Measurements from ENCODE around the gene MRPS7. TPM values are rescaled to one million over a fixed set of nuclear protein-coding genes. Genes with fewer than 3 reads are reported as not detected.
A peak's percentile ranks its signal among the peaks of the same experiment; 100 is the strongest.
"Not testable (repeated sequence)": the region's sequence is repeated elsewhere in the genome, so short reads cannot be mapped to it uniquely, and the experiment has no call there.

The MRPS7 gene
- polyA plus RNA-seq, 1 experiment: 69.1 TPM

DNA sequence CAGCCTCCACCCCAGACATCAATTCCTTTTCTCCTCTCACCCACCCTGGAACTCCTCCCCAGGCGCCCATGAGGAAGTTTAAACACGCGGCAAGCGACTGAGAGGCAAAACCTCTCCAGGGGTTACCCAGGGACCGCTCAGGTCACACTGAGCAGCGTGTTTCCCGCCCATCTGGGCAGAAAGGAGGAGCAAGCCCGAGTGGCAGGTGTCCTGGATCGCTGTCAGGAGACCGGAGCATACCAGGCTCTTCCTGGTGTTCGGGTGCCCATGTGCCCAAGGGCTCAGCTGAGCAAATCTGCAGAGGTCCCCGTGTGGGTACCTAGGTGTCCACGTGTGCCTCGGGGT, 27.1 kb downstream of the MRPS7 start:
- peaks cover 2% of the 10 kb centered on the region; the same call in 1 of the 2 replicates for H3K36me3 ChIP-seq (ENCODE audit: control insufficient read depth, insufficient read depth, low read length)
- H3K27me3 ChIP-seq (ENCODE audit: control insufficient read depth, insufficient read depth, low read length): no peaks in the 10 kb centered on the region
- ChIA-PET POLR2A (interaction anchor here (0.5 to 1.4 kb wide), 3 partner anchors 18 to 228 kb away, joined by 5 to 9 read pairs (median 9); partner anchors contain the start of gene MIF4GD), CTCF (interaction anchor here (0.8 to 1.7 kb wide), 11 partner anchors 11 to 224 kb away, joined by 3 to 11 read pairs (median 4); partner anchors contain the start of genes GGA3, MIF4GD and MRPS7)
- TF ChIP-seq, protein P1, sequence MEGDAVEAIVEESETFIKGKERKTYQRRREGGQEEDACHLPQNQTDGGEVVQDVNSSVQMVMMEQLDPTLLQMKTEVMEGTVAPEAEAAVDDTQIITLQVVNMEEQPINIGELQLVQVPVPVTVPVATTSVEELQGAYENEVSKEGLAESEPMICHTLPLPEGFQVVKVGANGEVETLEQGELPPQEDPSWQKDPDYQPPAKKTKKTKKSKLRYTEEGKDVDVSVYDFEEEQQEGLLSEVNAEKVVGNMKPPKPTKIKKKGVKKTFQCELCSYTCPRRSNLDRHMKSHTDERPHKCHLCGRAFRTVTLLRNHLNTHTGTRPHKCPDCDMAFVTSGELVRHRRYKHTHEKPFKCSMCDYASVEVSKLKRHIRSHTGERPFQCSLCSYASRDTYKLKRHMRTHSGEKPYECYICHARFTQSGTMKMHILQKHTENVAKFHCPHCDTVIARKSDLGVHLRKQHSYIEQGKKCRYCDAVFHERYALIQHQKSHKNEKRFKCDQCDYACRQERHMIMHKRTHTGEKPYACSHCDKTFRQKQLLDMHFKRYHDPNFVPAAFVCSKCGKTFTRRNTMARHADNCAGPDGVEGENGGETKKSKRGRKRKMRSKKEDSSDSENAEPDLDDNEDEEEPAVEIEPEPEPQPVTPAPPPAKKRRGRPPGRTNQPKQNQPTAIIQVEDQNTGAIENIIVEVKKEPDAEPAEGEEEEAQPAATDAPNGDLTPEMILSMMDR (IDR thresholded peaks at IDR 0.05; ENCODE audit: insufficient read depth, low read depth, low read length): no peak
- peak overlapping the region; percentile 95 for H3K4me3 ChIP-seq (ENCODE audit: low read depth, low read length)
- DNase-seq (ENCODE audit: low read depth): no peak

DNA sequence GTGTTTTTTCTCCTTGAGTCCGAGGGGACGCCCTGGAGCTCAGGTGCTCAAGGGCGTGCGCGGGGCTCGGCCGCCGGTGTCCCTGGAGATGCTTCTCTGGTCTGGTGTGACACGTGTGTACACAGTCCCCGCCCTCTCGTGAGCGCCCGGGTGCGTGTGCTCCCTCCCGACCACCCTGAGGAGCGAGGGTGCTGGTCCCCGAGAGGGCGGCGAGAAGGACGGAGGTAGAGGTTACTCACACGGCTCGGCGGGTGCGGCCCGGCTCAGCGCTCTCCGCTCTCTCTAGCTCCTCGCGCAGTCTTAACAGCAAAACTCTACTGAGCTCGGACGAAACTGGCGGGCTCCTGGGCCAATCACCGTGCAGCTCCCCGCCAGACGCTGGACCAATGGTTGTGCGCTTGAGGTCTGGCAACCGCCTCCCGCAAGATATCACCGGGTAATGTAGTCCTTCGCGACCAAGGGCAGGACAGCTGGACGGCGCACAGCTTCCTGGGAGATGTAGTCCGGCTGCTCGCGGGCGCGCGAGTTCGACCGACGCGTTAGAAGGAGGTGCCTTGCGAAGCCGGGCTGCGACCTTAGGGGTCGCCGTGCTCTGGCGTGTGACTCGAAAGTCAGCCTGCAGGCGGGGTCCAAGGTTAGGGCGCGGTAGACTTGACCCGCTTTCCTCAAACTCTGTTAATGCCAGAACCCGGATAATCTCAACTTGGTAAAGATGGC, 27.6 kb downstream of the MRPS7 start, which contains the start of gene SLC25A19:
Gene SLC25A19 (minus strand): TSS at position 319 of the 717 bp plus-strand sequence. CDS start 2,669 bp downstream, outside the sequence.
- CTCF ChIA-PET: interaction anchor here (0.8 to 1.7 kb wide), 12 partner anchors 11 to 223 kb away, joined by 3 to 11 read pairs (median 4); partner anchors contain the start of genes GGA3, MIF4GD and MRPS7
- H3K4me3 ChIP-seq (ENCODE audit: low read depth, low read length): peak within 1 kb of the TSS; percentile 95
- DNase-seq (ENCODE audit: low read depth): peak; percentile 98
- peaks cover 2% of the 10 kb centered on the region; the same call in 1 of the 2 replicates for H3K36me3 ChIP-seq (ENCODE audit: control insufficient read depth, insufficient read depth, low read length)
- TF ChIP-seq, protein P1 (IDR thresholded peaks at IDR 0.05; ENCODE audit: insufficient read depth, low read depth, low read length): peak; percentile 22
- POLR2A ChIA-PET: interaction anchor here (0.5 to 1.4 kb wide), 4 partner anchors 18 to 227 kb away, joined by 4 to 9 read pairs (median 7); partner anchors contain the start of genes GRB2 and MIF4GD
- H3K27me3 ChIP-seq (ENCODE audit: control insufficient read depth, insufficient read depth, low read length): no peaks in the 10 kb centered on the region

DNA sequence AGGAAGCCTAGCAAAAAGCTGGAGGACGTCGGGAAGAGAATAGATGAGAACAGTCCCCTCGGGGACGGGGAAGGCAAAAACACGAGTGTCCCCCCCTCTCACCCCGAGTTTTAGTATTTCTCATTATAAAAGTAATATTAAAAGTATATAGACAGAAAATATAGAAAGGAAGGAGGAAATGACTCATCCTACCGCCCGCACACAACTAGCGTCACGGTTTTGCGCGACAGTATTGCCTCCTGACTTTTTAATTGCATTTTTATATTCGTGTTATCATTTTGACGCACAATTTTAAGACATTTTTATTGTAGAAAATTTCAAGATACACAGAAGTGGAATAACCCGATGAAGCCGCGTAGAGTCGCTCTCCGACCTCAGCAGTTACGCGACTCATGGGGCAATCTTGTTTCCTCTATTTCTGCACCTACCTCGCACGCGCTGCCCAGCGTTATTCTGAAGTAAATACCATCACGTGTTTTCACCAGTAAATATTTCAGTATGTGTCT, 28.2 kb downstream of the MRPS7 start:
- CTCF ChIA-PET: interaction anchor here (0.6 to 1.7 kb wide), 13 partner anchors 10 to 223 kb away, joined by 3 to 11 read pairs (median 3); partner anchors contain the start of genes GGA3, MIF4GD and MRPS7

DNA sequence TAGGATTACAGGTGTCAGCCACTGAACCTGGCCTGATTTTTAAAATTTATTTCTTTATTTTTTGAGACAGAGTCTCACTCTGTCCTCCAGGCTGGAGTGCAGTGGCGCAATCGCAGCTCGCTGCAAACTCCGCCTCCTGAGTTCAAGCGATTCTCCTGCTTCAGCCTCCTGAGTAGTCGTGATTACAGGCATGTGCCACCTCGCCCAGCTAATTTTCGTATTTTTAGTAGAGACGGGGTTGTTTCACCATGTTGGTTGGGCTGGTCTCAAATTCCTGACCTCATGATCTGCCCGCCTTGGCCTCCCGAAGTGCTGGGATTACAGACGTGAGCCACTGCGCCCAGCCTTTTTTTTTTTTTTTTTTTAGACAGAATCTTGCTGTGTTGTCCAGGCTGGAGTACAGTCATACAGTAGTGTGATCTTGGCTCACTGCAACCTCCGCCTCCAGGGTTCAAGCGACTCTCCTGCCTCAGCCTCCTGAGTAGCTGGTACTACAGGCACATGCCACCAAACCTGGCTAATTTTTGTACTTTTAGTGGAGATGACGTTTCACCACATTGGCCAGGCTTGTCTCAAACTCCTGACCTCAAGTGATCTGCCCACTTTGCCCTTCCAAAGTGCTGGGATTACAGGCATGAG, 31.2 kb downstream of the MRPS7 start:
- H3K27me3 ChIP-seq (ENCODE audit: control insufficient read depth, insufficient read depth, low read length); CTCF ChIA-PET; H3K4me3 ChIP-seq (ENCODE audit: low read depth, low read length); DNase-seq (ENCODE audit: low read depth); H3K36me3 ChIP-seq (ENCODE audit: control insufficient read depth, insufficient read depth, low read length); POLR2A ChIA-PET: not testable (repeated sequence)

More for the DNA sequence above, 28.2 kb downstream of the MRPS7 start:
- TF ChIP-seq, protein P1 (IDR thresholded peaks at IDR 0.05; ENCODE audit: insufficient read depth, low read depth, low read length): peak; percentile 30; the same call in 1 of the 2 replicates
- DNase-seq (ENCODE audit: low read depth): no peak
- Histone ChIP-seq H3K36me3 (ENCODE audit: control insufficient read depth, insufficient read depth, low read length) (peaks cover 2% of the 10 kb centered on the region; the same call in 1 of the 2 replicates), H3K27me3 (ENCODE audit: control insufficient read depth, insufficient read depth, low read length) (no peaks in the 10 kb centered on the region), H3K4me3 (ENCODE audit: low read depth, low read length) (peak overlapping the region; percentile 95)
- POLR2A ChIA-PET: interaction anchor here (0.5 to 1.4 kb wide), 2 partner anchors 19 to 116 kb away, joined by 4 to 9 read pairs; partner anchors contain the start of genes GRB2 and MIF4GD

GRCh38 chr17:75295201-75296158, 33.8 kb downstream of the MRPS7 start:
- no peaks in the 10 kb centered on the region for H3K36me3 ChIP-seq (ENCODE audit: control insufficient read depth, insufficient read depth, low read length)
- CTCF ChIA-PET: no interaction called here
- DNase-seq (ENCODE audit: low read depth): no peak
- TF ChIP-seq, protein P1 (IDR thresholded peaks at IDR 0.05; ENCODE audit: insufficient read depth, low read depth, low read length): no peak
- POLR2A ChIA-PET: no interaction called here
- H3K27me3 ChIP-seq (ENCODE audit: control insufficient read depth, insufficient read depth, low read length): no peaks in the 10 kb centered on the region
- H3K4me3 ChIP-seq (ENCODE audit: low read depth, low read length): no peak overlapping the region

All from BJ (cell line).